WTC11 (cell line): ENCODE results near the gene JAKMIP1. TPM values are rescaled to one million over a fixed set of nuclear protein-coding genes. Genes with fewer than 3 reads are reported as not detected.

Source experiments
- ATAC-seq: fragments of 200-7000 bp; cut with Tn5 transposase; 2 replicates; pipeline ENCODE4 v1.10.0; 2021; ENCODE audit warnings: mild to moderate bottlenecking, moderate library complexity
- CTCF ChIA-PET: fragments of 300-600 bp; sonication (Branson Sonifier 250); formaldehyde crosslinking; loops from one replicate; lab custom pipeline; 2021; ENCODE audit warnings: antibody characterized with exemption; lab: Charles Lee
- POLR2A ChIA-PET: fragments of 350-600 bp; sonication (Branson Sonifier 250); formaldehyde crosslinking; loops from one replicate; lab custom pipeline; 2021; ENCODE audit warnings: antibody characterized with exemption; lab: Charles Lee
- DNase-seq: peaks from one replicate; pipeline ENCODE4 v3.0.0; 2021; ENCODE audit warnings: low spot score
- H3K27ac Mint-ChIP-seq: 2 replicates; pipeline ENCODE4 v1.8.0; 2021; ENCODE audit warnings: mixed read lengths
- H3K27me3 Mint-ChIP-seq: 2 replicates; pipeline ENCODE4 v1.8.0; 2021; ENCODE audit warnings: low read depth, mild to moderate bottlenecking, moderate library complexity, mixed read lengths
- H3K36me3 Mint-ChIP-seq: 2 replicates; pipeline ENCODE4 v1.8.0; 2021; ENCODE audit warnings: mixed read lengths
- H3K4me1 Mint-ChIP-seq: 2 replicates; pipeline ENCODE4 v1.8.0; 2022; ENCODE audit warnings: mixed read lengths
- H3K4me3 Mint-ChIP-seq: 2 replicates; pipeline ENCODE4 v1.8.0; 2021; ENCODE audit warnings: mild to moderate bottlenecking, moderate library complexity, mixed read lengths
- H3K9me3 Mint-ChIP-seq: 2 replicates; pipeline ENCODE4 v1.8.0; 2021; ENCODE audit warnings: mixed read lengths
- ATF2 ChIP-seq: sonication (generic); formaldehyde crosslinking; IDR thresholded peaks from 2 replicates; pipeline ENCODE4 v1.8.1; 2022; ENCODE audit warnings: low read depth, missing genetic modification reagents, borderline replicate concordance
- CREM ChIP-seq: sonication (generic); formaldehyde crosslinking; IDR thresholded peaks from 2 replicates; pipeline ENCODE4 v1.8.1; 2022; ENCODE audit warnings: mild to moderate bottlenecking, missing genetic modification reagents, moderate library complexity
- E2F5 ChIP-seq: sonication (generic); formaldehyde crosslinking; IDR thresholded peaks from 2 replicates; pipeline ENCODE4 v1.8.1; 2022; ENCODE audit warnings: mild to moderate bottlenecking, moderate library complexity, missing genetic modification reagents
- EMX1 ChIP-seq: fragments of 250-450 bp; sonication (Bioruptor Pico); IDR thresholded peaks from 2 replicates; pipeline ENCODE4 v1.8.0; 2021; ENCODE audit warnings: mild to moderate bottlenecking
- FOXK1 ChIP-seq: sonication (generic); formaldehyde crosslinking; IDR thresholded peaks from 2 replicates; pipeline ENCODE4 v1.8.0; 2022; ENCODE audit warnings: mild to moderate bottlenecking, moderate library complexity, missing genetic modification reagents
- GTF2I ChIP-seq: fragments of 250-450 bp; sonication (Bioruptor Pico); conservative IDR thresholded peaks from 2 replicates; pipeline ENCODE4 v1.4.0; 2021; ENCODE audit warnings: mild to moderate bottlenecking
- HMGA2 ChIP-seq: fragments of 250-450 bp; sonication (Bioruptor Pico); IDR thresholded peaks from 2 replicates; pipeline ENCODE4 v1.4.0; 2021; ENCODE audit warnings: mild to moderate bottlenecking, moderate library complexity
- IRF1 ChIP-seq: sonication (generic); formaldehyde crosslinking; IDR thresholded peaks from 2 replicates; pipeline ENCODE4 v1.8.0; 2023; ENCODE audit warnings: missing genetic modification reagents
- NFE2L1 ChIP-seq: sonication (generic); formaldehyde crosslinking; IDR thresholded peaks from 2 replicates; pipeline ENCODE4 v1.8.1; 2023; ENCODE audit warnings: missing genetic modification reagents
- NFYB ChIP-seq: sonication (generic); formaldehyde crosslinking; conservative IDR thresholded peaks from 2 replicates; pipeline ENCODE4 v1.8.0; 2022; ENCODE audit warnings: low read depth, missing genetic modification reagents
- SMAD3 ChIP-seq: sonication (generic); formaldehyde crosslinking; IDR thresholded peaks from 2 replicates; pipeline ENCODE4 v1.8.0; 2022; ENCODE audit warnings: missing genetic modification reagents, mild to moderate bottlenecking, borderline replicate concordance
- ZNF263 ChIP-seq: sonication (generic); formaldehyde crosslinking; IDR thresholded peaks from 2 replicates; pipeline ENCODE4 v1.8.1; 2022; ENCODE audit warnings: low read depth, mild to moderate bottlenecking, moderate library complexity, missing genetic modification reagents
- ZNF317 ChIP-seq: sonication (generic); formaldehyde crosslinking; IDR thresholded peaks from 2 replicates; pipeline ENCODE4 v1.8.1; 2023; ENCODE audit warnings: low read depth, mild to moderate bottlenecking, moderate library complexity, missing genetic modification reagents, borderline replicate concordance
- ZNF671 ChIP-seq: fragments of 250-450 bp; sonication (Bioruptor Pico); IDR thresholded peaks from 2 replicates; pipeline ENCODE4 v1.8.0; 2021; ENCODE audit warnings: mild to moderate bottlenecking
- total RNA-seq: library from RNA; stranded (reverse); gene quantifications from 3 replicates; pipeline ENCODE4 v1.2.3, GENCODE V29; 2021
- TF ChIP-seq, protein P1 (sequence below): sonication (generic); formaldehyde crosslinking; conservative IDR thresholded peaks from 2 replicates; pipeline ENCODE4 v1.8.1; 2022; ENCODE audit warnings: mild to moderate bottlenecking, missing genetic modification reagents
- TF ChIP-seq, protein P2 (sequence below): sonication (generic); formaldehyde crosslinking; IDR thresholded peaks from 2 replicates; pipeline ENCODE4 v1.8.1; 2023; ENCODE audit warnings: mild to moderate bottlenecking, missing genetic modification reagents
- TF ChIP-seq, protein P3 (sequence below): fragments of 200-600 bp; IDR thresholded peaks from 2 replicates; pipeline ENCODE4 v1.8.0; 2022; ENCODE audit warnings: antibody characterized with exemption

Gene JAKMIP1
- total RNA-seq, 1 experiment from 2014 or later = 4.0 TPM

GRCh38 chr4:6049278-6049677, 151.1 kb downstream of the JAKMIP1 start (continued):
- TF ChIP-seq, protein P1, sequence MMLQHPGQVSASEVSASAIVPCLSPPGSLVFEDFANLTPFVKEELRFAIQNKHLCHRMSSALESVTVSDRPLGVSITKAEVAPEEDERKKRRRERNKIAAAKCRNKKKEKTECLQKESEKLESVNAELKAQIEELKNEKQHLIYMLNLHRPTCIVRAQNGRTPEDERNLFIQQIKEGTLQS (CRISPR knock-in tag) = no peak
- TF ChIP-seq ZNF671 (CRISPR knock-in tag) = no peak

DNA sequence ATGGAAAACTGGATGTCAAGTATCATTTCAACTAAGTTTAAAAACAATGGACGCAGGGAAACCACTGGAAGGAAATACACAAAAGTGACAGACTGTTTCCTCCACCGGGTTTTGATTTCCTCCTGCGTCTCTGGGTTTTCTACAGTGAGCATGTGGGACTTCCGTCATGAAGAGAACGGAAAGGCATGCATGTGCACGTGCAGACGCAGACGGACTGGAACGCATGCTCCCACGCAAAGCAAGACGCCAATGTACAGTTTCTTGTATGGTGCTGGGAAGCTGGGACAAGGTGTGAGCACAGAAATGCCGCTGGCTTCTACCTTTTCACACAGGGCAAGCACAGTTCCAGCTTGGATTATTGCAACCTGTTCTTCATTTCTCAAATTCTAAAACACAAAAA, 151.8 kb downstream of the JAKMIP1 start:
- Mint-ChIP-seq H3K4me1 (0 out of 2 replicates have a peak, but pooled peaks cover 3% of the 10 kb centered on the region), H3K9me3 (no peaks in the 10 kb centered on the region), H3K36me3 (no peaks in the 10 kb centered on the region)
- no peak for TF ChIP-seq HMGA2 (CRISPR knock-in tag)
- TF ChIP-seq, protein P2, sequence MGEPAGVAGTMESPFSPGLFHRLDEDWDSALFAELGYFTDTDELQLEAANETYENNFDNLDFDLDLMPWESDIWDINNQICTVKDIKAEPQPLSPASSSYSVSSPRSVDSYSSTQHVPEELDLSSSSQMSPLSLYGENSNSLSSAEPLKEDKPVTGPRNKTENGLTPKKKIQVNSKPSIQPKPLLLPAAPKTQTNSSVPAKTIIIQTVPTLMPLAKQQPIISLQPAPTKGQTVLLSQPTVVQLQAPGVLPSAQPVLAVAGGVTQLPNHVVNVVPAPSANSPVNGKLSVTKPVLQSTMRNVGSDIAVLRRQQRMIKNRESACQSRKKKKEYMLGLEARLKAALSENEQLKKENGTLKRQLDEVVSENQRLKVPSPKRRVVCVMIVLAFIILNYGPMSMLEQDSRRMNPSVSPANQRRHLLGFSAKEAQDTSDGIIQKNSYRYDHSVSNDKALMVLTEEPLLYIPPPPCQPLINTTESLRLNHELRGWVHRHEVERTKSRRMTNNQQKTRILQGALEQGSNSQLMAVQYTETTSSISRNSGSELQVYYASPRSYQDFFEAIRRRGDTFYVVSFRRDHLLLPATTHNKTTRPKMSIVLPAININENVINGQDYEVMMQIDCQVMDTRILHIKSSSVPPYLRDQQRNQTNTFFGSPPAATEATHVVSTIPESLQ (CRISPR knock-in tag) = no peak
- no peak for TF ChIP-seq NFE2L1 (CRISPR knock-in tag)
- TF ChIP-seq E2F5 (CRISPR knock-in tag) = no peak
- no peak for TF ChIP-seq IRF1 (CRISPR knock-in tag)
- TF ChIP-seq SMAD3 (CRISPR knock-in tag) = no peak
- TF ChIP-seq, protein P3, sequence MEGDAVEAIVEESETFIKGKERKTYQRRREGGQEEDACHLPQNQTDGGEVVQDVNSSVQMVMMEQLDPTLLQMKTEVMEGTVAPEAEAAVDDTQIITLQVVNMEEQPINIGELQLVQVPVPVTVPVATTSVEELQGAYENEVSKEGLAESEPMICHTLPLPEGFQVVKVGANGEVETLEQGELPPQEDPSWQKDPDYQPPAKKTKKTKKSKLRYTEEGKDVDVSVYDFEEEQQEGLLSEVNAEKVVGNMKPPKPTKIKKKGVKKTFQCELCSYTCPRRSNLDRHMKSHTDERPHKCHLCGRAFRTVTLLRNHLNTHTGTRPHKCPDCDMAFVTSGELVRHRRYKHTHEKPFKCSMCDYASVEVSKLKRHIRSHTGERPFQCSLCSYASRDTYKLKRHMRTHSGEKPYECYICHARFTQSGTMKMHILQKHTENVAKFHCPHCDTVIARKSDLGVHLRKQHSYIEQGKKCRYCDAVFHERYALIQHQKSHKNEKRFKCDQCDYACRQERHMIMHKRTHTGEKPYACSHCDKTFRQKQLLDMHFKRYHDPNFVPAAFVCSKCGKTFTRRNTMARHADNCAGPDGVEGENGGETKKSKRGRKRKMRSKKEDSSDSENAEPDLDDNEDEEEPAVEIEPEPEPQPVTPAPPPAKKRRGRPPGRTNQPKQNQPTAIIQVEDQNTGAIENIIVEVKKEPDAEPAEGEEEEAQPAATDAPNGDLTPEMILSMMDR = no peak
- TF ChIP-seq GTF2I = no peak
- no peak for TF ChIP-seq CREM (CRISPR knock-in tag)
- no peak for TF ChIP-seq ATF2 (CRISPR knock-in tag)
- TF ChIP-seq NFYB = no peak
- TF ChIP-seq ZNF317 (CRISPR knock-in tag) = no peak
- TF ChIP-seq, all 79 proteins: peak for 0
- ChIA-PET CTCF (interaction anchor here (0.8 kb wide), 1 partner anchor 285 kb away, joined by 3 read pairs; no protein-coding TSS in a partner anchor), POLR2A (no interaction called here)
- no peaks in the 10 kb centered on the region for H3K27me3 Mint-ChIP-seq
- no peak for ATAC-seq
- no peak for DNase-seq
- H3K4me3 Mint-ChIP-seq = no peak overlapping the region
- H3K27ac Mint-ChIP-seq = no peak overlapping the region

GRCh38 chr4:6047130-6047673, 153.1 kb downstream of the JAKMIP1 start:
- no peak for TF ChIP-seq FOXK1 (CRISPR knock-in tag)
- no peak for TF ChIP-seq ZNF263 (CRISPR knock-in tag)
- TF ChIP-seq EMX1 (CRISPR knock-in tag) = no peak
- TF ChIP-seq ZNF671 (CRISPR knock-in tag) = no peak
- 0 out of 2 replicates have a peak, but pooled peaks cover 3% of the 10 kb centered on the region for H3K4me1 Mint-ChIP-seq
- H3K9me3 Mint-ChIP-seq = no peaks in the 10 kb centered on the region
- H3K27me3 Mint-ChIP-seq = no peaks in the 10 kb centered on the region
- POLR2A ChIA-PET = no interaction called here
- DNase-seq (peak; percentile 39), ATAC-seq (peak; percentile 46)
- CTCF ChIA-PET = interaction anchor here (0.5 to 1.4 kb wide), 6 partner anchors 22 to 49 kb away, joined by 3 to 6 read pairs (median 4); no protein-coding TSS in a partner anchor
- no peaks in the 10 kb centered on the region for H3K36me3 Mint-ChIP-seq
- no peak overlapping the region for H3K4me3 Mint-ChIP-seq
- no peak overlapping the region for H3K27ac Mint-ChIP-seq
